HG03135 (cell line): Measurements from ENCODE around the gene PRKD1.
"Not testable (repeated sequence)": the region's sequence is repeated elsewhere in the genome, so short reads cannot be mapped to it uniquely, and the experiment has no call there.

ENCODE experiments used
- ATAC-seq: cut with Tn5 transposase; IDR thresholded peaks from one replicate; pipeline ENCODE4 v1.9.1; 2021; ENCODE audit warnings: mild to moderate bottlenecking, moderate library complexity; ENCODE audit not compliant: unreplicated experiment

The PRKD1 gene

GRCh38 chr14:29749327-29749726, 178.3 kb downstream of the PRKD1 start:
- no peak for ATAC-seq

GRCh38 chr14:29745863-29746262, 181.8 kb downstream of the PRKD1 start:
- ATAC-seq = no peak

GRCh38 chr14:29743531-29743930, 184.1 kb downstream of the PRKD1 start:
- ATAC-seq = no peak

GRCh38 chr14:29741909-29742401, 185.7 kb downstream of the PRKD1 start:
- no peak for ATAC-seq

GRCh38 chr14:29740491-29740890, 187.2 kb downstream of the PRKD1 start:
- ATAC-seq = no peak

- no peak for ATAC-seq
Observed at GRCh38 chr14:29738950-29739349, 188.7 kb downstream of the PRKD1 start.

GRCh38 chr14:29738056-29738455, 189.6 kb downstream of the PRKD1 start:
- no peak for ATAC-seq

- ATAC-seq = no peak
Observed at GRCh38 chr14:29735459-29735858, 192.2 kb downstream of the PRKD1 start.

GRCh38 chr14:29734732-29735131, 192.9 kb downstream of the PRKD1 start:
- ATAC-seq = no peak

- ATAC-seq = not testable (repeated sequence)
Observed at GRCh38 chr14:29726560-29727331, 200.9 kb downstream of the PRKD1 start.

GRCh38 chr14:29724991-29725390, 202.7 kb downstream of the PRKD1 start:
- no peak for ATAC-seq

GRCh38 chr14:29722831-29723230, 204.8 kb downstream of the PRKD1 start:
- ATAC-seq = no peak

- no peak for ATAC-seq
Observed at GRCh38 chr14:29721586-29721985, 206.1 kb downstream of the PRKD1 start.

- ATAC-seq = no peak
Observed at GRCh38 chr14:29717901-29718300, 209.7 kb downstream of the PRKD1 start.

- ATAC-seq = no peak
Observed at GRCh38 chr14:29716150-29716549, 211.5 kb downstream of the PRKD1 start.

GRCh38 chr14:29712601-29713000, 215.0 kb downstream of the PRKD1 start:
- no peak for ATAC-seq

- no peak for ATAC-seq
Observed at GRCh38 chr14:29710015-29710414, 217.6 kb downstream of the PRKD1 start.

- ATAC-seq = no peak
Observed at GRCh38 chr14:29709490-29709889, 218.2 kb downstream of the PRKD1 start.

GRCh38 chr14:29706700-29707099, 220.9 kb downstream of the PRKD1 start:
- no peak for ATAC-seq

GRCh38 chr14:29705801-29706200, 221.8 kb downstream of the PRKD1 start:
- no peak for ATAC-seq

- not testable (repeated sequence) for ATAC-seq
Observed at GRCh38 chr14:29689597-29689996, 238.1 kb downstream of the PRKD1 start.

GRCh38 chr14:29687866-29688265, 239.8 kb downstream of the PRKD1 start:
- no peak for ATAC-seq
